AG04449 (cell line): ENCODE measurements around the gene POLR2J2.
"Not testable (repeated sequence)": the region's sequence is repeated elsewhere in the genome, so short reads cannot be mapped to it uniquely, and the experiment has no call there.

Experiments
- CTCF ChIA-PET: fragments of 350-600 bp; formaldehyde crosslinking; extraction: SDS; loops from one replicate; lab custom pipeline; 2021; ENCODE audit warnings: antibody characterized with exemption; lab: Yijun Ruan, JAX
- POLR2A ChIA-PET: fragments of 400-600, 350-600 bp; formaldehyde crosslinking; extraction: SDS; loops from one replicate; lab custom pipeline; 2020; ENCODE audit warnings: antibody characterized with exemption, inconsistent platforms; lab: Yijun Ruan, JAX
- DNase-seq: peaks from one replicate; pipeline ENCODE4 v3.0.0-alpha.2; 2010; ENCODE audit warnings: low read depth, low spot score
- H3K4me3 ChIP-seq: 2 replicates; pipeline ENCODE4 v1.5.1; 2011; ENCODE audit warnings: low read depth, mild to moderate bottlenecking, control low read depth, low read length

Gene POLR2J2

DNA sequence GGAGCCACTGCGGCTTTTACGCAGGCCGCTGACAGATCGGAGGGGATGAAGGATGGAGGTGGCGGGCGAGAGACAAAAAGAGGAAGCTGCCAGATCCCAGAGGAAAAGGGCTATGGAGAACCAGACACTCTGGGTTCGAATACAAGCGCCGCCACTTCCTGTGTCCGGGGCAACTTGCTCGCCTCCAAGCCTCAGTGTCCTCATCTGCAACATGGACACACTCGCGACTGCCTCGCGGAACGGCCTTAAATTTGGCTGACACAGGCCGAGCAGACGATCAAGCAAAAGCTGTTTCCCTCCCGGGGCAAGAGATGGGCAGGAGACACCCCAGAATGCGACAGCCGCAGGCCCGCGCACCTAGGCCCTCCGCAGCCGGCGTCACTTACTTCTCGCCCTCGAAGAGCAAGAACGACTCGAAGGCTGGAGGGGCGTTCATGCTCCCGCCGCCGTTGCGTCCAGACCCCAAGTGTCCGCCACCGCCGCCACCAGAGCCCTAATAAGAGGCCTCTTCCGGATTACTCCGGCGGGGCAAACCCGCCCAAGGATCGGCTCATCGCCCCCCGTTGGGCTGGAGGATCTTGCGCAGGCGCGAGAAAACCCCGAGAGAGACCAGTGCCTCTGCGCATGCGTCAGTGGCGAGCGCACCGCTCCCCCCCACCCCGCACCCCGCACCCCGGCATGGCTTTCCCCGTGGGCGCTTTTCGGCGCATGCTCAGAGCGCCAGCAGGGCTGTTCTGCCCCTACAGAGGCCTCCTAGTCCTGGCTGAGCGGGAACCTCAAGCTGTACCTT, at the start of gene POLR2J2:
Gene POLR2J2 (minus strand): TSS at position 498 of the 790 bp plus-strand sequence. CDS start 62 bp downstream, at position 436.
- CTCF ChIA-PET, DNase-seq, POLR2A ChIA-PET: not testable (repeated sequence)
- peak within 1 kb of the TSS; percentile 55 for H3K4me3 ChIP-seq

DNA sequence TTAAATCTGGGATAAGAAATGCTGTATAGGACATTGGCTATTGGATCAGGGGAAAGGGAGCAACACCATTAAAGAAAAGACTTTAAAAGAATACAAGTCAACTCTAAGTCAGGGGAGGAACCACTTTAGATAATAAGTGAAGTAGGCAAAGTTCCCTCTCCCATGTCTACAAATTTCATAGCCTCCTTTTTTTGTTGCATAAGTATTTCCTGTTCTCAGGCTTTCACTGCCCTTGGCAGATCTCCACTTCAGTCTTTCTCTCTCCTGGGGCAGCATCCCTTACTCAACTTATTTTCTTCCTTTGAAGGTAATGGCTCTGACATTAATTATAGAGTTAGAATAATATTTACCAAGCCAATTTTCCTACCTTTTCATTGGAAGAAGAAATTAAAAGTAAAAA, 47.0 kb upstream of the POLR2J2 start:
- POLR2A ChIA-PET, CTCF ChIA-PET, H3K4me3 ChIP-seq, DNase-seq: not testable (repeated sequence)

DNA sequence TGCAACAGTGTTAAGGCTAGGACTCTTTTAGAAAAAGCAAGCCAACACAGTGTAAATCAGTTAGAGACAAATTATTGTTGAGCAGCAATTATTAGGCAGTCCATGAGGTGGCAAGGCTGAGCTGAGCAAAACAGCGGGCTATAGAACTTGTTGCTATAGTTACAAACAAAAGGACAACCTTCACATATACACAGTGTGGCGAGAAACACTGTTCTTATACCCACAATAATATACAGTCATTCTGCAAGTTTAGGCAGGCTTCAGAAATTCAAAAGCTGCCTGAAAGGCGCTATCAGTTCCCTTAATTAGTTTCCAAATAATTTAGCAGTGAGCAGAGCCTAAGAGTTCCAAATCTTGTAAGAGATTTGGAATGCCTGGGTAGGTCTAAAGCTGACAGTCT, 44.3 kb upstream of the POLR2J2 start:
- H3K4me3 ChIP-seq, CTCF ChIA-PET, POLR2A ChIA-PET, DNase-seq: not testable (repeated sequence)

DNA sequence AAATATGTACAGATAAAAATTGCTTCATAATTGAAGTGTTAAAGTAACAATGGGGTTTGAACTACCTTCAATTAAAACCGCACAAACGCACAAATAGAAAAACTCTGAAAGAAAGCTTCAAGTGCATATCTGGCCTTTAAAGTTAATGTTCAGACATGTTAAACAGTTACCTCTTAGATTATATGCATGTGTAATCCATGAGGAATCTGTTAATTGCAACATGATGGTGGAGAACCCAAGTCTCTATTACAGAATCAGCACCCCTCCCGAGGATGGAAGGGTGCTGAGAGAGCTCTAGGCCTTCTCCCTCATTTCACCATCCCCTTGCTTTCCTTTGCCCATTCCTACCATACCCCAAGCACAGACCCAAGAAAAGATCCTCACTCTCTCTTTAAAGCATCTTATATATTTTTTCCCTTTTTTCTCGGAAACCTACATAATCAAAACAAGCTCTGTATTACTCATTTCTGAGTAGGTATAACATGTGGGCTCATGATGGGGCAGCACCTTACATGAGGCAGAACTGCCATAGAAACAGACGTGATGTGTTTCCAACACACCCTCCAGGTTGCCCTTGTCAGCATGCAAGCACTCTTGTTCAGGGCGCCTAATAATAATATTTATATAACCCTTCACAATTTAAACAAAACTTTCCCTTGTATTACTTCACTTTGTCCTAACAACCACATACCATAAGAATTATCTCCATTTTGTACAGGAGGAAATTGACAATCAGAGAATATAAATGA, 43.5 kb upstream of the POLR2J2 start:
- POLR2A ChIA-PET, H3K4me3 ChIP-seq, DNase-seq, CTCF ChIA-PET: not testable (repeated sequence)

DNA sequence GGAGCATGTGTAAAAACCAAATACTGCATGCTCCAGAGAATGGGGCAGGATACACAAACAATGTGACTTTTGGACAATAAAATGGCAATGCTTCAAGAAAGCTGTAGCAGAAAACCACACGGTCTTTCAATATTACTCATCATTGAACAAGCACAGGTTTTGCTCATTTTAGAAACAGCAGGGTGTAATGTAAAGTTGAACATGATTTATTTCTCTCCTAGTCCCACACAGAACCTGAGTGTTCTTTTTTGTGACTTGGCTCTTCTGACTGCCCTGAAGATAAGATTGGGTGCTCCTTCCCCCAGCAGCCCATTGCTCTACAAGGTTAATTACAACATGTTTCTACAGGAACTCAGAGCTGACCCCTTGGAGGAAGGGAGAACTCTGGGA, 42.2 kb upstream of the POLR2J2 start:
- CTCF ChIA-PET, POLR2A ChIA-PET, H3K4me3 ChIP-seq, DNase-seq: not testable (repeated sequence)

DNA sequence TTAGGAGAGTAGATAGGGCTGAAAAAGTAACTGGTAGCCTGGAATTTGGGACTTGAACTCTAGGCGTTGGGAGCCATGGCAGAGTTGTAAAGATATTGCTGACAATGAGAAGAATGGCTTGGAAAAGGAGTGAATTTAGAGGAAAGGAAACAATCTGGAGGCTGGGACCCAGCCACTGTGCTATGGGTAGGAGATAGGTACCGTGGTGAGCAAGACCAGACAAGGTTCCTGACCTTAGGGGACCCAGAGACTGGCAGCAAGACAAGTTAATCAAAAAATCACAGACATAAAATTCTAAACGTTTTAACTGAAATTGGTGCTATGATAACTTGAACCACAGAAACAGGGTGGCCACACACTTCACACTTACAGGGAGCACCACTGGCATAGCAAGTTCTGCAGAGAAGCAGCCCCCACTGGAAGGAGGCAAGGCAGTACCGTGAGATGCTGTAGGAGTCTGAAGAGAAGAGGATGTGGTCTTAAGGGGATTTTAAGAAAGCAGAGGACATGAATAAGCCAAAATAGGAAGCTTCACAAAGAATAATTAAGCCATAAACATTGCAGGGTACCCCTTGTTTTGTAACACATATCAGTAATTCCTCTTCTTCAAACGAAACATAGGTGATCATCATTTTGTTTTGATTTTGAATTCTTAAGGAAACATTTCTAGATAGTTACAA, 41.7 kb upstream of the POLR2J2 start:
- H3K4me3 ChIP-seq, DNase-seq, CTCF ChIA-PET, POLR2A ChIA-PET: not testable (repeated sequence)

DNA sequence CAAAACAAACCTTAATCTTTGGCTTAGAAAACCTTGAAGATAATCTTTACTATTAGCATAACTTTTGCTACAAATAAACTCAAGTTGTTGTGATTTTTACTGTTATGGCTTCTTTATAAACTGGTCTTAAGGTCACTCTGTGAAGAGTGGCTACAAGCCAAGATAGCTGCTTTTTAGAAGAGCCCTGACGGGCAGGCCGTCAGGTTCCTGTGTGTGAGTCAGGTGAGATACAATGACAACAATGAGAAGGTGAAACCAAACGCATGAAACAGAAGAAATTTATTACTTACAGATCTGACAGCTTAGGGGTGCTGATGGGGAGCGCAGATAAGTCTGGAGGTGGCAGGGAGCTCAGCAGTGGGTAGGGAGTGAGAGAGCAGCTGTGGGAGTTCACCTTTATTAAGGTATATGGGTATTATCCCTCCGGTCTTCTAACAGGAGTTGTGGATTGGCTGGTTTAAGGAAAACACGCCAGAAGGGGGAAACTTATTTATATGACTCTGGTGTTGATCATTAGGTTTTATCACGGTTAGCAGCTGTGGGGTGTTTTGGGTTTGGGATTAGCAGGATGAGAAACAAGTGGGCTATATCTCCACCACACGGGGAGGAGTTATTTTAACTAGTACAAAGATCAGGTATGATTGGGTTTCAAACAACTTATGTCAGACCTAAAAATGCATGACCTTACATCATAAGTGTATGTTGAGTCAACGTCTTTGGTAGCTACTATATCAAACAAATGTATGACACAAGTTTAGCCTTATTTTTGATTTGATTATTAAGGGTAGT, 27.7 kb upstream of the POLR2J2 start:
- CTCF ChIA-PET, H3K4me3 ChIP-seq, POLR2A ChIA-PET, DNase-seq: not testable (repeated sequence)

DNA sequence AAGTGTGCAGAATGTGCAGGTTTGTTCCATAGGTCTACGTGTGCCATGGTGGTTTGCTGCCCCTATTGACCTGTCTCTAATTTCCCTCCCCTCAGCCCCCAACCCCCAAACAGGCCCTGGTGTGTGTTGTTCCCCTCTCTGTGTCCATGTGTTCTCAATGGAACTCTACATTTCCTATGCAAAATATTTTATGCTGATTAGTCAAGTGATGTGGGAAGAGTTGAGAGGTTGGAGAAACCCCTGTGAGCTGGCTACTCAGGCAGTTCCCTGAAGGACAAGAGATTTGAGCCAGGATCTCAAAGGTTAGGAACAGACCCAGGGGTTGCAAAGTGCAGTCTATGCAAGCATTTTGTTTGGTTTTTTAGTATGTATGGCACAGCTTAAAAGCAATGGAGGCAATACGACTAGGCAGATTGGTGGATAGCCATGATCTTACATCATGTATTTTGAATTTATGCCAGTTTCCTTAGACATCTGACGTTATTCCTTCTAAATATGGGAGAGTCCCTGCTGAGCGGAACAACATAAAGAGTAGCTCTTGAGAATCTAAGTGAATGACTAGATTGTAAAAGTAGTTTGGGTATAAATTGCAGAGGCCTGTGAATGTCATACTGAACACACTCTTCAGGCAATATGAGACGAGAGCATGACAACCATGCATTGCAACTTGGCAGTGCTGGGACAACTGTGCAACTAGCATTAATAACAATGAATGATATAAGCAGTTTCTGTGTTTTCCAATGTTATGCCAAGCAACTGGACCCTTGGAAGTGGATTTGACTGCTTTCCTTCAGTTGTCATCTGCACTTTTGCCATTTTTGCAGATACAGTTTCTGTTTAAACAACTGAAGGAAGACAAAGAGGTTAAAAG, 26.4 kb upstream of the POLR2J2 start:
- DNase-seq, POLR2A ChIA-PET, CTCF ChIA-PET, H3K4me3 ChIP-seq: not testable (repeated sequence)

DNA sequence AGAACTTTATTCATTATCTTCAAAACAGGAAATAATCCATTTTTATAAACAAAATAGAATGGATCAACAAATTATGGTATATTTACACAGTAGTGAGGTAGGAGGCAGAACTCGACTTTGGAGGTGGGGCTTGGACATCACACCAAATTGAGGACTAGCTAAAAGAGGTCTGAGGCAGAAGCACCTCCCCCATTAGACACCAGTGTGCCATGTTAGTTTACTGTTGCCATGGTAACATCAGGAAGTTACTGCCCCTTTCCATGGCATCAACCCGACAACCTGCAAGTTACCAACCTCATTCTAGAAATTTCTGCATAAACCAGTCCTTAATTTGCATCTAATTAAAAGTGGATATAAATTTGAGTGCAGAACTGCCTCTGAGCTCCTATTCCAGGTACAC, 24.5 kb upstream of the POLR2J2 start:
- CTCF ChIA-PET, POLR2A ChIA-PET, DNase-seq, H3K4me3 ChIP-seq: not testable (repeated sequence)

DNA sequence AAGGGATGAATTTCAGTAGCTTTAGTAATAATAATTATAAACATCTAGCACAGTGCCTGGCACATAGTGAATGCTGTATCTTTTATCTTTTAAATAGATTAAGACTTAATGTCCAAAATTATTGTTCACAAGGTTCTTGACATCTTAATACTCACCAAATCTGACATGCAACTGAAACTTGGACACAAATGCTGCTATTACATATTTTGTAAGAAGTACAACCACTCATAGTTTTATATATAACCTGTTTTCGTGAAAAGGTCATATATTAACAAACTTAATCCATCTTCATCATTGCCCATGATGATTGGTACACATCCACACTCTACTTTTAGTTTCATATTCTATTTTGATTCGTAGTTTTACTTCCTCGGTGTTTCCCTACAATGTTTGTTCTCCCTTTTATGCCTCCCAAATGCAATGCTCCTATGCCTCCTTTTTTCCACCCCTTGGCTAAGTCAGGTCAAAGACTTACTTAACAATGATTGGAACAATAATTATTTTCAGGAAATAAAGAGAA, 23.6 kb upstream of the POLR2J2 start:
- DNase-seq, POLR2A ChIA-PET, CTCF ChIA-PET, H3K4me3 ChIP-seq: not testable (repeated sequence)

DNA sequence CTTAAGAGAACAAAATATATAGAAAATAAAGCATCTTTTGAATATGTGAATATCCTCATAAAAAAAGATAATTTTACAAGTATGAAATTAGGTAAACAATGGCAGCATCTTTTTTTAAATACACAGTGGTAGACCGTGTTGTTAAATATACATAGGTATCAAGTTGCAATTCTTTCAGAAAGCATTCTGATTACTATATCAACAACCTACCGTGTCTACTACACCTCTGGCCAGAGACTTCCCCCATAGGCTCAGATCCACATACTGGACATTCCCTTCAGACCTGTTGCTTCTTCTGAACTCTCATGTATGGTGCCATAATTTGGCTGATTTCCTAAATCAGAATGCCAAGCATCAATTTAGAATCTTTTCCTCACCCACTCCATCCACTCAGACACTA, 22.5 kb upstream of the POLR2J2 start:
- DNase-seq, H3K4me3 ChIP-seq, POLR2A ChIA-PET, CTCF ChIA-PET: not testable (repeated sequence)

DNA sequence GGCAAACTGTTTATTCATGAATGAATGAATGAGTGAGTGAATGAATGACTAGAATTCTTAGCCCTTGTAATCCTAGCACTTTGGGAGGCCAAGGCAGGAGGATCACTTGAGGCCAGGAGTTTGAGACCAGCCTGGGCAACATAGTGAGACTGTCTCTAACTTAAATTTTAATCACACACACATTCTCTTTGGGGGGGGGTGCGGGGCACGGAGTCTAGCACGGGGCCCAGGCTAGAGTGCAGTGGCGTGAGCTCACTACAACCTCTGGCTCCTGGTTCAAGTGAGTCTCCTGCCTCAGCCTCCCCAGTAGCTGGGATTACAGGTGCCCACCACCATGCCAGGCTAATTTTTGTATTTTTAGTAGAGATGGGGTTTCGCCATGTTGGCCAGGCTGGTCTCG, 19.1 kb upstream of the POLR2J2 start:
- POLR2A ChIA-PET, H3K4me3 ChIP-seq, CTCF ChIA-PET, DNase-seq: not testable (repeated sequence)

DNA sequence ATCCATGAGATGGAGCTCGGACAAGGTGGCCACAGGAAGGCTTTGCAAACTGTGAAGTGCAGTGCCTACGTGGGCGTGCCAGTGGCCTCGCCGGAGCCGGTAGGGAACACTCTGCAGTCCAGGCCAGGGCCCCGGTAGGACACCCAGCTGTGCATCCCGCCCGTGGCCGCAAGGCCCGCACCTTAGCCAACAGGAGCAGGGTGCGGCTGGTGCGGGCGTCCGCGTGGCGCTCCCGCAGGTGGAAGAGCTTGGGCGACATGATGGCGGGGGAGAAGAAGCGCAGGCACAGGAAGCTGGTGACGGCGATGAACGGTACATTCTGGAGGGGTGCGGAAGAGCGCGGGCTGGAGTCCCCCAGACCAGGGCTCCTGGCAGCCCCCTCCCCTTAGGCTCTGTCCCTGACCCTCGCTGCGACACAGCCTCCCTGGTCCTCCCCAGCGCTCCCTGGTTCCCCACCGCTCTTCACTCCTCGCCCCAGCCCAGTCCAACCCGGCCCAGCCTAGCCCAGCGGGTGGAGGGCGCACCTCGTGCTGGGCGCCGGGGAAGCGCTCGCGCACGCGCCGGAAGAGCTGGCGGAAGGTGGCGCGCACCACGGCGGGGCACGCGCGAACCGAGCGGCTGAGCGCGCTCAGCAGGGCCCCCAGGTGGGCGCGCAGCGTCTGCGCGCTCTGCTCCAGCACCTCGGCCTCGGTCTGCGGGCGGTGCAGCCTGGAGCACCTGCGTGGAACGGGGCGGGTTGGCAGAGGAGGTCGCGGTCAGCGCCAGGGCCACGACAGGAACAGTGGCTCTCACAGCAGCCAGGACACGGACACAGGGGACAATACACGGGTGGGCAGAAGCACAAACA, 18.2 kb upstream of the POLR2J2 start:
- DNase-seq, POLR2A ChIA-PET, CTCF ChIA-PET: not testable (repeated sequence)
- peak overlapping the region; percentile 12; the same call in 1 of the 2 replicates for H3K4me3 ChIP-seq
